ENCODE results near the gene C1orf115.
"Not testable (repeated sequence)": the region's sequence is repeated elsewhere in the genome, so short reads cannot be mapped to it uniquely, and the experiment has no call there.

GRCh38 chr1:220721266-220721665 is 31.1 kb downstream of the C1orf115 start:
- TF ChIP-seq CTCF (IDR thresholded peaks at IDR 0.05; ENCODE audit: low read depth, low read length); POLR2A (IDR thresholded peaks at IDR 0.05; ENCODE audit: extremely low read depth, insufficient read length); MAX (IDR thresholded peaks at IDR 0.05; ENCODE audit: low read depth, low read length); MYC (IDR thresholded peaks at IDR 0.05; ENCODE audit: low read depth, low read length): not testable (repeated sequence)

Data from NB4 (cell line).